Chondrocyte (in vitro differentiated cells): ENCODE data around the gene FILIP1L. TPM values are rescaled to one million over a fixed set of nuclear protein-coding genes. Genes with fewer than 3 reads are reported as not detected.

Experiments used
- DNase-seq: peaks from one replicate; pipeline ENCODE4 v3.0.0; 2021; ENCODE audit warnings: mixed read lengths, low spot score
- H3K27ac Mint-ChIP-seq: one replicate; pipeline ENCODE4 v1.8.0; 2021; ENCODE audit warnings: mild to moderate bottlenecking, moderate library complexity, mixed read lengths; ENCODE audit not compliant: unreplicated experiment
- H3K27me3 Mint-ChIP-seq: 2 replicates; pipeline ENCODE4 v1.8.0; 2021; ENCODE audit warnings: low read depth, mixed read lengths
- H3K36me3 Mint-ChIP-seq: 2 replicates; pipeline ENCODE4 v1.8.0; 2021; ENCODE audit warnings: low read depth, mixed read lengths
- H3K4me1 Mint-ChIP-seq: 2 replicates; pipeline ENCODE4 v1.8.0; 2021; ENCODE audit warnings: low read depth, mild to moderate bottlenecking, mixed read lengths
- H3K4me3 Mint-ChIP-seq: one replicate; pipeline ENCODE4 v1.8.0; 2021; ENCODE audit warnings: mild to moderate bottlenecking, moderate library complexity, mixed read lengths; ENCODE audit not compliant: unreplicated experiment
- H3K9me3 Mint-ChIP-seq: 2 replicates; pipeline ENCODE4 v1.8.0; 2021; ENCODE audit warnings: low read depth, mixed read lengths
- CTCF ChIP-seq: fragments of 200-600 bp; sonication (generic); IDR thresholded peaks from 2 replicates; pipeline ENCODE4 v1.5.0; 2021; ENCODE audit warnings: antibody characterized with exemption, mild to moderate bottlenecking, moderate library complexity
- total RNA-seq: library from RNA; stranded (reverse); gene quantifications from 3 replicates; pipeline ENCODE4 v1.2.1, GENCODE V29; 2021

FILIP1L gene
- total RNA-seq, 1 donor from 2014 or later: 122 TPM

GRCh38 chr3:100042166-100042981, 71.9 kb downstream of the FILIP1L start:
- H3K36me3 Mint-ChIP-seq: no peaks in the 10 kb centered on the region
- peak overlapping the region; percentile 39 for H3K4me3 Mint-ChIP-seq
- DNase-seq: no peak
- H3K27ac Mint-ChIP-seq: peak overlapping the region; percentile 84
- H3K4me1 Mint-ChIP-seq: peaks cover 82% of the 10 kb centered on the region
- no peaks in the 10 kb centered on the region for H3K9me3 Mint-ChIP-seq
- no peaks in the 10 kb centered on the region for H3K27me3 Mint-ChIP-seq
- TF ChIP-seq CTCF: no peak

DNA sequence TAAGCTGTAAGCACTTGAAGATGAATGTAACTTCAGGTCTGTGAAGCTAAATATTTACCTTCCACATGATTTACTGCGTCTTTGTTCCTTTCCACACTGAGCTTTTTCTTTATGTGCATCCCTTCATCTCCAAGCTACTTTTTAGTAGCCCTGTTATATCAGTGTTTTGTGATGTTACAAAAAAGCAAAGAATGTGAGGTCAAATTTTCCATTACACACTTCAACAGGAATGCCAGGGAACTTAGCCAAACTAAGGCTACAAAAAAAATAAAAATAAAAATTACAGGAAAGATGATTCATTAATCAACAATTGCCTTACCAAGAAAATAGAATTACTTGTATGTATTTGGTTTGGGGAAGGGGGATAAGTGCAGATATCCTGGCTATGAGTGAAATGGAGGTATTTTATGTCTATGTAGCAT, 73.0 kb downstream of the FILIP1L start:
- Mint-ChIP-seq H3K36me3 (no peaks in the 10 kb centered on the region), H3K27ac (peak overlapping the region; percentile 84), H3K9me3 (no peaks in the 10 kb centered on the region), H3K4me3 (no peak overlapping the region), H3K4me1 (peaks cover 72% of the 10 kb centered on the region), H3K27me3 (no peaks in the 10 kb centered on the region)
- no peak for DNase-seq
- TF ChIP-seq CTCF: no peak

DNA sequence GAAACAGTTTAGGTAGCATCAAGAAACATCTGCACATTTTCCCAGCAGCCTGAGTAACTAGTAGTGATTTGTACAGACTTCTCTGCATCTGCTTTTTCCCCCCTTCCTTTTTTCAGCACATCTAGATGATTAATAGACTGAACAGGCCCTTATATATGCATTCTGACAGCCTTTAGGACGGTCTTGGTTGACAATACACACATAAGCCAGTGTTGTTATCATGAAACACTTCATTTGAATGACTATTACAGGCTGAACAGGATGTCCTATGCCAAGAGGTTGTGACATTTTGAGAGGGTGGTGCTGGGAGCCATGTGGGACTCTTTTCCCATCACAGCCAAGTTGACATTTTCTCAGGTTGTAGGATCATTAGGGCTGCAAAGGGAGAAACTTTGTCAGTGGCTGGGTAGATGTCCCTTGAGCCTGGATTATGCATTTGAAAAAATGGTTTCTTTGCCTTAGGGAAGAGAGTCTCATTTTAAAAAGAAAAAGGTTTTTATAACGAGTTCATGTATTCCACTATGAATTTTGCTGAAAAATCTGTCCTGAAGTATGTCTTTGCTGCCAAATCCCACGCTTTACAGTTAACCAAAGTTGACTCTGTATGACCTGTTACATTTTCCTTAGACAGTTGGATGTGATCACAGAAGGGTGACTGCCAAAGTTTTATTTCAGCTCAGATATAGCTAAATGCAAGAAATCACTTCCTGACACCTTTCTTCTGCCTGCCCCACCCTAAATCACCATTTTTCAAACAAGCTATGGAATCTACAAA, 73.7 kb downstream of the FILIP1L start:
- no peak for DNase-seq
- TF ChIP-seq CTCF: no peak
- Mint-ChIP-seq H3K9me3 (no peaks in the 10 kb centered on the region), H3K4me1 (peaks cover 65% of the 10 kb centered on the region), H3K36me3 (no peaks in the 10 kb centered on the region), H3K4me3 (no peak overlapping the region), H3K27me3 (no peaks in the 10 kb centered on the region), H3K27ac (peak overlapping the region; percentile 84)

DNA sequence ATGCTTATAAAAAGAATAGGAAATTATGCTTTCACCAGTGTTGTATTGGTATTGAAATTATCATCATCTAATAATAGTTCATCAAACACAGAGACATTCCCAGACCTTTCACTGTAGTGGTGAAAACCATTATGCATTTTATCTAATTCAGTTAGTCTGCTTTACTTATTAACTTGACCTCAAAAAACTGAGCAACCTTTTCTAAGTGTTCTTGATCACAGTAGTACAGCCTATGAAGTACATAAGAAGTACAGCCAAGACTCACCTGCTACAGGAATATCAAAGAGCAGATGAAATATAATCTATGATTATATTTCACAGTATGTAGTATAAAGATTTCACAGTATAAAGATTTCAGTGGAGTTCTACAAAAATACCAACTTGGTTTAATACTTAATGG, 75.2 kb downstream of the FILIP1L start:
- no peak overlapping the region for H3K4me3 Mint-ChIP-seq
- H3K9me3 Mint-ChIP-seq: no peaks in the 10 kb centered on the region
- H3K27me3 Mint-ChIP-seq: no peaks in the 10 kb centered on the region
- peaks cover 59% of the 10 kb centered on the region for H3K4me1 Mint-ChIP-seq
- peak overlapping the region; percentile 84 for H3K27ac Mint-ChIP-seq
- H3K36me3 Mint-ChIP-seq: no peaks in the 10 kb centered on the region
- no peak for DNase-seq
- no peak for TF ChIP-seq CTCF

DNA sequence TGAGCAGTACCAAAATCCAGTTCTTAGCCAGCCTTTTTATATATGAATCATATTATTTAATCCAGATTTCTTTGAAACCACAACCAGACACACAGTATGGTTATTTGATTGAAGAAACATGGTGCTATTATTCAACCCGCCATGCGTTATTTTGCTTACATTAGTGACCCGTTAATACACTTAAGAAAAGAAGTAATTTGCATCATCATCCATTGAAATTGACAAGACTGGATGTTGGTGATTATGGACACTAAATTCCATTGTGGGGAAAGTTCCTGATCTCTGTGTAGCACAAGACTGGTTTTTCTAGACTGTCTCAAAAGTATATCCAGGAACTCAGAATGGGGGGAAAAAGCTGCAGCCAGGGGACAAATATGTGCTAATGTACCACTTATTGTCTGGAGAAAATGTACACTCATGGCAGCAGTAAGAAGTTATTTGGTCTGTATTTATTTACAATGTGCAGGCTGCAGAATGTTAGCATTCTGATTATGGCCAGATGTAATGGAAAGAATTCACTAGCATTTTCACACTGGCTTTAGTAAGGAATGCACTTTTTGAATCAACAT, 80.3 kb downstream of the FILIP1L start:
- H3K9me3 Mint-ChIP-seq: no peaks in the 10 kb centered on the region
- no peaks in the 10 kb centered on the region for H3K36me3 Mint-ChIP-seq
- no peak overlapping the region for H3K4me3 Mint-ChIP-seq
- H3K27ac Mint-ChIP-seq: peak overlapping the region; percentile 1
- no peak for TF ChIP-seq CTCF
- H3K4me1 Mint-ChIP-seq: peaks cover 50% of the 10 kb centered on the region
- H3K27me3 Mint-ChIP-seq: no peaks in the 10 kb centered on the region
- DNase-seq: no peak
